Trophoblast cell (in vitro differentiated cells and primary cell): ENCODE results near the gene EXTL1.

Source experiments
- DNase-seq, 2 donors: peaks; one replicate each; pipeline ENCODE4 v3.0.0-alpha.2; 2016
- H2AFZ ChIP-seq: 2 replicates; pipeline ENCODE4 v1.6.1; 2013; ENCODE audit warnings: low read length, moderate library complexity, mild to moderate bottlenecking; ENCODE audit not compliant: insufficient read depth, poor library complexity
- H2AK5ac ChIP-seq: 2 replicates; pipeline ENCODE4 v1.6.1; 2013; ENCODE audit warnings: mild to moderate bottlenecking, low read length
- H2BK120ac ChIP-seq: 2 replicates; pipeline ENCODE4 v1.6.1; 2013; ENCODE audit warnings: low read length, mild to moderate bottlenecking, moderate library complexity; ENCODE audit not compliant: insufficient read depth, poor library complexity
- H2BK12ac ChIP-seq: 2 replicates; pipeline ENCODE4 v1.6.1; 2013; ENCODE audit warnings: mild to moderate bottlenecking, low read length, moderate library complexity
- H2BK5ac ChIP-seq: 2 replicates; pipeline ENCODE4 v1.6.1; 2013; ENCODE audit warnings: low read length, low read depth, moderate library complexity, mild to moderate bottlenecking; ENCODE audit not compliant: poor library complexity
- H3K14ac ChIP-seq: 2 replicates; pipeline ENCODE4 v1.6.1; 2013; ENCODE audit warnings: mild to moderate bottlenecking, low read length
- H3K18ac ChIP-seq: 2 replicates; pipeline ENCODE4 v1.6.1; 2013; ENCODE audit warnings: mild to moderate bottlenecking, low read length
- H3K23ac ChIP-seq: 2 replicates; pipeline ENCODE4 v1.6.1; 2013; ENCODE audit warnings: low read length
- H3K27ac ChIP-seq: 2 replicates; pipeline ENCODE4 v1.5.1; 2013; ENCODE audit warnings: low read depth, mild to moderate bottlenecking, inconsistent platforms, low read length, moderate library complexity
- H3K27me3 ChIP-seq: 2 replicates; pipeline ENCODE4 v1.6.1; 2013; ENCODE audit warnings: inconsistent platforms, mild to moderate bottlenecking, low read length, moderate library complexity; ENCODE audit not compliant: insufficient read depth
- H3K36me3 ChIP-seq, 2 experiments: 1 replicate in 1 of 2; 2 replicates in 1 of 2; pipeline ENCODE4 v1.6.1; 2013; ENCODE audit warnings: low read length in 2 of 2, mild to moderate bottlenecking in 2 of 2, moderate library complexity in 1 of 2; ENCODE audit not compliant: insufficient read depth in 2 of 2, control insufficient read depth in 1 of 2
- H3K4ac ChIP-seq: 2 replicates; pipeline ENCODE4 v1.6.1; 2013; ENCODE audit warnings: low read depth, mild to moderate bottlenecking, low read length, moderate library complexity
- H3K4me1 ChIP-seq, 2 experiments: 1 replicate in 1 of 2; 2 replicates in 1 of 2; pipeline ENCODE4 v1.6.1; 2013; ENCODE audit warnings: low read length in 2 of 2, mild to moderate bottlenecking in 2 of 2, moderate library complexity in 1 of 2; ENCODE audit not compliant: insufficient read depth in 2 of 2, control insufficient read depth in 1 of 2
- H3K4me2 ChIP-seq: 2 replicates; pipeline ENCODE4 v1.6.1; 2013; ENCODE audit warnings: inconsistent platforms, mild to moderate bottlenecking, low read length, moderate library complexity
- H3K4me3 ChIP-seq: 2 replicates; pipeline ENCODE4 v1.5.1; 2013; ENCODE audit warnings: mild to moderate bottlenecking, low read depth, low read length, inconsistent platforms
- H3K79me1 ChIP-seq: one replicate; pipeline ENCODE4 v1.6.1; 2013; ENCODE audit warnings: low read length
- H3K79me2 ChIP-seq: 2 replicates; pipeline ENCODE4 v1.6.1; 2013; ENCODE audit warnings: low read length, mild to moderate bottlenecking; ENCODE audit not compliant: control insufficient read depth, insufficient read depth, poor library complexity
- H3K9ac ChIP-seq: 2 replicates; pipeline ENCODE4 v1.6.1; 2013; ENCODE audit warnings: mild to moderate bottlenecking, low read length
- H3K9me3 ChIP-seq: 2 replicates; pipeline ENCODE4 v1.6.1; 2013; ENCODE audit warnings: low read depth, mild to moderate bottlenecking, control low read depth, inconsistent platforms, low read length; ENCODE audit not compliant: insufficient read depth
- H4K12ac ChIP-seq: 2 replicates; pipeline ENCODE4 v1.6.1; 2013; ENCODE audit warnings: low read depth, mild to moderate bottlenecking, low read length, moderate library complexity
- H4K8ac ChIP-seq: 2 replicates; pipeline ENCODE4 v1.6.1; 2013; ENCODE audit warnings: low read depth, mild to moderate bottlenecking, low read length, moderate library complexity
- H4K91ac ChIP-seq: one replicate; pipeline ENCODE4 v1.6.1; 2013; ENCODE audit warnings: low read depth, mild to moderate bottlenecking, low read length, moderate library complexity
- WGBS: extraction: QIAGEN DNeasy Blood & Tissue Kit; methylation state at CpG from one replicate; pipeline ENCODE4 v1.1.7; 2013; ENCODE audit warnings: missing lambda C conversion rate; ENCODE audit not compliant: insufficient read length, insufficient coverage; ENCODE audit errors: extremely low coverage; 5-methylcytosine and 5-hydroxymethylcytosine counted together

EXTL1 gene

DNA sequence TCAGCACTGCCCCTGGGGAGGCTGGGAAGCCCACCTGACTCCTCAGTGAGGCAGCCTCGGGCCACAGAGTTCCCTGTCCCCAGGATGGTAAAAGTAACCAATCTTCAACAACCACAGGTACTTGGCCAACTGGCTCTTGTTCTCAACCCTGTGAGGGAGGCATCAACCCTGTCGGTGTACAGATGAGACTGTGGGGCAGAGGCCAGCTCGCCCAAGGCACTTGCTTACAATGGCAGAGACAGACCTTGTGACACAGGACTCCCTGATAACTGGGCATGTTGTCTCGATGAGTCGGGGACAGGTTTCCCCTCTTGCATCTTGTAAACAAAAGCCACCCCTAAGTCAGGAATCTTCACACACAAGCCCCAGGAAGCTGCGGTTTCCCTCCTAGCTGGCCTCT, 16.3 kb downstream of the EXTL1 start:
- H3K4ac ChIP-seq = no peak overlapping the region
- H4K12ac ChIP-seq = no peak overlapping the region
- H2BK12ac ChIP-seq = peak overlapping the region; percentile 8
- no peaks in the 10 kb centered on the region for H3K36me3 ChIP-seq
- H3K18ac ChIP-seq = no peak overlapping the region
- no peak overlapping the region for H3K14ac ChIP-seq
- no peaks in the 10 kb centered on the region for H3K79me2 ChIP-seq
- H3K23ac ChIP-seq = no peak overlapping the region
- no peak overlapping the region for H2AFZ ChIP-seq
- H3K27me3 ChIP-seq = no peaks in the 10 kb centered on the region
- H2BK120ac ChIP-seq = no peak overlapping the region
- WGBS = no CpG with 5 or more reads among the region's 6 CpGs
- no peaks in the 10 kb centered on the region for H3K9me3 ChIP-seq
- H4K8ac ChIP-seq = no peak overlapping the region
- DNase-seq = no peak
- H3K4me2 ChIP-seq = no peak overlapping the region
- no peak overlapping the region for H3K4me3 ChIP-seq
- H3K4me1 ChIP-seq = peaks cover 14 to 16% of the 10 kb centered on the region in 2 experiments
- H2BK5ac ChIP-seq = no peak overlapping the region
- no peak overlapping the region for H3K9ac ChIP-seq
- H3K27ac ChIP-seq = no peak overlapping the region
- H2AK5ac ChIP-seq = no peak overlapping the region
- peaks cover 2% of the 10 kb centered on the region for H3K79me1 ChIP-seq
- peak overlapping the region; percentile 24 for H4K91ac ChIP-seq

DNA sequence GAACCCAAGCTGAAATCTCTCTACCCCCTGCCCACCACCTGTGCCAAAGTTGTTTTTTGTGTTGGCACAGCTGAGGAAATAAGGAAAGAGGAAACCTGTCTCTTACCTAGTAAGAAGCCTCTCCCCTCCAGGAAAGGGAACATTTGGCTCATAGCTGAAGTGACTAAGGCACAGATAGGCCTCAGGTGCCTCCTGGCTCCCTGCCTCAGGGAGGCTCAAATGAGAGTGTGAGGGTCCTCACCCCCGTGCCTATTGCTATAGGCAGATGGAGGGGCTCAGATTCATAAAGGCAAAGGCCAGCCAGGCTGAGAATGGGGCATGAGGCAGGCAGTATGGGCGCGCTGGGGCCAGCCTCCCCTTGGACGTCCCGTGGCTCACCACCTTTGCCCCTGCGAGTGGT, 16.9 kb downstream of the EXTL1 start:
- Histone ChIP-seq H3K36me3 (no peaks in the 10 kb centered on the region), H3K14ac (peak overlapping the region; percentile 11), H3K4me2 (no peak overlapping the region), H3K27ac (no peak overlapping the region), H2AFZ (no peak overlapping the region), H2BK12ac (no peak overlapping the region), H3K4ac (no peak overlapping the region), H2BK5ac (no peak overlapping the region), H2AK5ac (no peak overlapping the region), H3K79me1 (peaks cover 2% of the 10 kb centered on the region), H3K18ac (no peak overlapping the region), H3K79me2 (no peaks in the 10 kb centered on the region), H3K23ac (no peak overlapping the region), H3K9ac (no peak overlapping the region), H4K8ac (no peak overlapping the region), H4K12ac (no peak overlapping the region), H3K4me3 (no peak overlapping the region), H4K91ac (no peak overlapping the region), H3K4me1 (peaks cover 14 to 16% of the 10 kb centered on the region in 2 experiments), H2BK120ac (no peak overlapping the region), H3K9me3 (no peaks in the 10 kb centered on the region), H3K27me3 (no peaks in the 10 kb centered on the region)
- no peak for DNase-seq
- WGBS = no CpG with 5 or more reads among the region's 6 CpGs

DNA sequence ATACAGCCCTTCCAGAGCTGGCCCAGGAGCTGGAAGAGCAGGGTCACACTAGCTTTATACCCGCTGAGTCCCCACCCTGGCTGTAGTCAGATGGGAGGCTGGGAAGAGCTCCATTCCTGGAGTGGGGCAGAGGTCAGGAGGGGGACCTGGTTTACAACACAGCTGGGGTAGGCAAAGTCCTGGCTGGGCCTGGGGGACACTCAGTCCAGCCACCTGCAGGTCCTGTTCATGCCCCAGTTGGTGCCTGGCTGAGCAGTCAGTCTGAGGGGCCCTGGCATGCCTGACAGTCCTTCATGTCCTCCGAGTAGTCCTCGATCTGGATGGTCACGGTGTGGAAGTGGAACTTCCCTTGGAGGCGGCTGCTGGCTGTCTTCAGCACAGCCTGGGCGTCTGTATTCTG, 17.3 kb downstream of the EXTL1 start:
- Histone ChIP-seq H3K14ac (no peak overlapping the region), H2AFZ (no peak overlapping the region), H3K4me1 (peaks cover 14 to 16% of the 10 kb centered on the region in 2 experiments), H3K9ac (no peak overlapping the region), H2BK5ac (no peak overlapping the region), H3K4me2 (no peak overlapping the region), H2BK12ac (no peak overlapping the region), H3K36me3 (no peaks in the 10 kb centered on the region), H3K4me3 (no peak overlapping the region), H3K27ac (no peak overlapping the region), H4K12ac (no peak overlapping the region), H2AK5ac (no peak overlapping the region), H4K8ac (no peak overlapping the region), H4K91ac (no peak overlapping the region), H3K18ac (no peak overlapping the region), H3K23ac (no peak overlapping the region), H3K4ac (no peak overlapping the region), H2BK120ac (no peak overlapping the region), H3K27me3 (no peaks in the 10 kb centered on the region), H3K79me2 (no peaks in the 10 kb centered on the region), H3K9me3 (no peaks in the 10 kb centered on the region), H3K79me1 (peaks cover 2% of the 10 kb centered on the region)
- WGBS = no CpG with 5 or more reads among the region's 6 CpGs
- DNase-seq = no peak

DNA sequence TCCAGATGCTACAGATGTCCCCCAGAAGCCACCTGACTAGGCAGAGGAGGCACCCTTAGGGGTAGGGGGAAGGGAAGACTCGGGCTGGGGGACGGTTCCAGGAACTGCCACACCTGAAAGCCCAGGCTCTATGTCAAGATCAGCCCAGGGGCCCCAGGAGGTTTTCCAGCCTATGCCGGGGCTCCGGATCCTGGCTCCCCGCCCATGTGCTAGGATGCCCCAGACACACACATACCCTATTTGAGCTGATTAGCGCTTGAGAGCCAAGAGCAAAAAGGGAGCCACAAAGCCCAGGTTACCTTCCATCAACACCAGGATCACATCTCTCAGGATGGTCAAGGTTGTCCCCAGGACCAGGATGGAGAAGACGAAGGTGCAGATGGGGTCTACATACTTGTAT, 19.8 kb downstream of the EXTL1 start:
- Histone ChIP-seq H3K4ac (no peak overlapping the region), H3K79me2 (no peaks in the 10 kb centered on the region), H3K9me3 (no peaks in the 10 kb centered on the region), H3K9ac (no peak overlapping the region), H2AK5ac (no peak overlapping the region), H3K27me3 (peaks cover 10% of the 10 kb centered on the region), H3K27ac (no peak overlapping the region), H3K18ac (no peak overlapping the region), H2BK120ac (no peak overlapping the region), H3K79me1 (peaks cover 7% of the 10 kb centered on the region), H3K36me3 (no peaks in the 10 kb centered on the region), H3K23ac (no peak overlapping the region), H2BK5ac (no peak overlapping the region), H2AFZ (no peak overlapping the region), H4K8ac (no peak overlapping the region), H3K4me3 (no peak overlapping the region), H2BK12ac (no peak overlapping the region), H4K12ac (no peak overlapping the region), H4K91ac (no peak overlapping the region), H3K4me2 (no peak overlapping the region), H3K14ac (no peak overlapping the region), H3K4me1 (peaks cover 16 to 18% of the 10 kb centered on the region in 2 experiments)
- DNase-seq = no peak
- no CpG with 5 or more reads among the region's 7 CpGs for WGBS
